Measurements from ENCODE around the gene ARHGEF39.

Gene ARHGEF39, protein sequence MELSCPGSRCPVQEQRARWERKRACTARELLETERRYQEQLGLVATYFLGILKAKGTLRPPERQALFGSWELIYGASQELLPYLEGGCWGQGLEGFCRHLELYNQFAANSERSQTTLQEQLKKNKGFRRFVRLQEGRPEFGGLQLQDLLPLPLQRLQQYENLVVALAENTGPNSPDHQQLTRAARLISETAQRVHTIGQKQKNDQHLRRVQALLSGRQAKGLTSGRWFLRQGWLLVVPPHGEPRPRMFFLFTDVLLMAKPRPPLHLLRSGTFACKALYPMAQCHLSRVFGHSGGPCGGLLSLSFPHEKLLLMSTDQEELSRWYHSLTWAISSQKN

DNA sequence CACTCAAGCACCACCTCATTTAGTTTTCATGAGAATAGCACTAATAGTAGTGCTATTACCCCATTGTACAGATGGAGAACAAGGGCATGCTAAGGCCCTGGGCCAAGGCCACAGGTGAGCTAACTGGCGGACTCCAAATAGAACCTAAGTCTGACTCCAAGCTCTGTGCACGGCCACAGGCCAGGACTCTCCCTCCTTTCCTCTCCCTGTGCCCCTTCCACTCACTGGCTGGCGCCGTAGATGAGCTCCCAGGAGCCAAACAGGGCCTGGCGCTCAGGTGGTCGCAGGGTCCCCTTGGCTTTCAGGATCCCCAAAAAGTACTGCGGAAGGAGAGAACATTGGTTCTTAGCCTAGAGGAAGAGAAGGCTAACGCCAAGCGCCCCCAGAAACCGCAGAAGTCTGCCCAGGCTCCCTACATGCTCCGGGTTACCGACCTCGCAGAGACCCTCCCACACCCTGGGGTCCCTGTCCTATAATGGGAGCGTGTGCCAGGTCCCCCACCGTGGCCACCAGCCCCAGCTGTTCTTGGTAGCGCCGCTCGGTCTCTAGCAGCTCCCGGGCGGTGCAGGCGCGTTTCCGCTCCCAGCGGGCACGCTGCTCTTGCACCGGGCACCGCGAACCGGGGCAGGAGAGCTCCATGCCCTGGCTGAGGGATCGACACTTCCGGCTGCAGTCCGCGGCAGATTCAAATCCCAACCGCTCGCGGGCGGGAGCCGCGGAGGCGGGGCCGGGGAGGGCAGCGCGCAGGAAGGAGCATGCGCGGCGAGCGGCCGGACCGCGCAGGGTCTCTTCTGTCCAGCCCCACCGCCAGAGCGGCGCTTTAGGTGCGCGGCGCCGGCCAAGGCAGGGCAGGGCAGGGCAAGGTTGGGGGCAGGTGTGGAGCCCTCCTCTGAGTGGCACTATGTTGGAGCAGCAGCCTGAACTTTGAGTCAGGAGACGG lies at the start of gene ARHGEF39:
ARHGEF39 (minus strand) TSS at position 665 of the 940 bp plus-strand sequence; CDS start at position 639, 26 bp downstream.
- no peaks in the 10 kb centered on the region for H3K27me3 ChIP-seq (replicated peaks; ENCODE audit: control insufficient read depth, insufficient read depth, low read length)
- peak; percentile 93 for DNase-seq (ENCODE audit: low read depth)
- H3K9me3 ChIP-seq (ENCODE audit: control insufficient read depth, low read length) = no peaks in the 10 kb centered on the region
- H3K9ac ChIP-seq (ENCODE audit: low read length) = peak within 1 kb of the TSS; percentile 85
- H3K4me3 ChIP-seq (ENCODE audit: low read length) = peak within 1 kb of the TSS; percentile 86
- H3K4me1 ChIP-seq (ENCODE audit: control insufficient read depth, insufficient read depth, low read length) = peaks cover 29% of the 10 kb centered on the region
- peaks cover 20% of the 10 kb centered on the region for H3K36me3 ChIP-seq (ENCODE audit: control insufficient read depth, insufficient read depth, low read length, severe bottlenecking)

DNA sequence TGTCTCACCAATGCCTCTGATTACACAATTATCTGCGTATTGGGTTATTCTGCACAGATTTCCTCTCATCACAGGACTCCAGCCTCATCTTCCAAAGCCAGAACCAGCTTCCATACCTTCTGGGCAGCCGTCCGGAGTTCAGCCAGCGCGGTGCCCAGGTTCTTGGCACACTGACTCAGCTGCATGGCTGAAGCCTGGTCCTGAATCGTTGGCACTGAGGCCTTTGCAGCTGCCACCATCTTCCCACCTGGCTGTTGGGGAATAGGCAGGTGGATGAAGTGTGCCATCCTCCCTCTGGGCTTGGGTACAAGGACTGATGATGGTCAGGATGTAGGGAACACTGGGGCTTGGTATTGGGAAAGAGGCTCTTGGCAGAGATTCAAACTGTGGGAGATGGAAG lies 49.1 kb upstream of the ARHGEF39 start:
- H3K9me3 ChIP-seq (ENCODE audit: control insufficient read depth, low read length) = no peaks in the 10 kb centered on the region
- DNase-seq (ENCODE audit: low read depth) = no peak
- H3K36me3 ChIP-seq (ENCODE audit: control insufficient read depth, insufficient read depth, low read length, severe bottlenecking) = peaks cover 96% of the 10 kb centered on the region
- H3K4me1 ChIP-seq (ENCODE audit: control insufficient read depth, insufficient read depth, low read length) = no peaks in the 10 kb centered on the region
- H3K9ac ChIP-seq (ENCODE audit: low read length) = no peak overlapping the region
- H3K27me3 ChIP-seq (replicated peaks; ENCODE audit: control insufficient read depth, insufficient read depth, low read length) = no peaks in the 10 kb centered on the region
- no peak overlapping the region for H3K4me3 ChIP-seq (ENCODE audit: low read length)

DNA sequence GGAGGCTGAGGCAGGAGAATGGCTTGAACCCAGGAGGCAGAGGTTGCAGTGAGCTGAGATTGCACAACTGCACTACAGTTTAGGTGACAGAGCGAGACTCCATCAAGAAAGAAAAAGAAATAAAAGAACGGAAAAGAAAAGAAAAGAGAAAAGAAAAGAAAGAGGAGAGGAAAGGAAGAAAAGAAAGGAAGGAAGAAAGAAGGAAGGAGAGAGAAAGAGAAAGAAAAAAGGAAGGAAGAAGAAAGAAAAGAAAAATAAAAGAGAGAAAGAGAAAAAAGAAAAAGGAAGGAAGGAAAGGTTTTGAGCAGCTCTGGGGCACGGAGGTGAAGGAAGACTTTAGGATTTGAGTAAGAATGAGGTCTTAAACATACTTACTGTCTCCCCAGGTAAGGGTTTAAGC lies 48.6 kb upstream of the ARHGEF39 start:
- Histone ChIP-seq H3K4me1 (ENCODE audit: control insufficient read depth, insufficient read depth, low read length) (no peaks in the 10 kb centered on the region), H3K9ac (ENCODE audit: low read length) (no peak overlapping the region), H3K36me3 (ENCODE audit: control insufficient read depth, insufficient read depth, low read length, severe bottlenecking) (peaks cover 96% of the 10 kb centered on the region), H3K27me3 (replicated peaks; ENCODE audit: control insufficient read depth, insufficient read depth, low read length) (no peaks in the 10 kb centered on the region), H3K9me3 (ENCODE audit: control insufficient read depth, low read length) (no peaks in the 10 kb centered on the region), H3K4me3 (ENCODE audit: low read length) (no peak overlapping the region)
- no peak for DNase-seq (ENCODE audit: low read depth)

DNA sequence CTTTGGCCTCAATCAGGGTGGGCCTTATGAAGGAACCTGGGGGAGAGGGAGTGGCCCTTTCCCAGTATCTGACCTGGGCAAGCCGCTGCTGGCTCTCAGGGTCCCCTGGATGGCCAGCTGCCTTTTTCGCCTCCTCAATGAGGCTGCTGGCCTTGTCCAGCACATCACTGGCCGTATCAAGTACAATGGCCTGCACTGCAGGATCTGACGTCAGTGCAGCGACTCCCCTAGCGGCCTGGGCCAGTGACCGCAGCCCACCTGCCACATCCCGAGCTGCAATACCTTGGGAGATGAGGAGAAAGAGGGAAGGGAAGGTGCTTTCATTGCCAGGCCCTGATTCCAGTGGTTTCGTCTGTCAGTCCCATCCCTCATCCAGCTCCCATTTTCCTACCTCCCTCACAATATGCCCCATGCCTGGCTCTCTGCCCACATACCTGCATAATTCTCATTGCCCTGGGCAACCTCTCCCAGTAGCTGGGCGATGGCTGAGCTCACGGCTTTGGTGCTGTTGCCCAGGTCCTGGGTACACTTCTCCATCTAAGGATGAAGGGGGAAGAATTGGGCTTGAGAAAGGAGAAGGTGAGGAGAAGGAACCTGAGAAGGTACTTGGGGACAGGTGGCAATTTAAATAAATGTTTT lies 47.9 kb upstream of the ARHGEF39 start:
- no peak overlapping the region for H3K9ac ChIP-seq (ENCODE audit: low read length)
- H3K36me3 ChIP-seq (ENCODE audit: control insufficient read depth, insufficient read depth, low read length, severe bottlenecking) = peaks cover 96% of the 10 kb centered on the region
- DNase-seq (ENCODE audit: low read depth) = no peak
- no peaks in the 10 kb centered on the region for H3K27me3 ChIP-seq (replicated peaks; ENCODE audit: control insufficient read depth, insufficient read depth, low read length)
- no peaks in the 10 kb centered on the region for H3K4me1 ChIP-seq (ENCODE audit: control insufficient read depth, insufficient read depth, low read length)
- H3K4me3 ChIP-seq (ENCODE audit: low read length) = no peak overlapping the region
- H3K9me3 ChIP-seq (ENCODE audit: control insufficient read depth, low read length) = no peaks in the 10 kb centered on the region

DNA sequence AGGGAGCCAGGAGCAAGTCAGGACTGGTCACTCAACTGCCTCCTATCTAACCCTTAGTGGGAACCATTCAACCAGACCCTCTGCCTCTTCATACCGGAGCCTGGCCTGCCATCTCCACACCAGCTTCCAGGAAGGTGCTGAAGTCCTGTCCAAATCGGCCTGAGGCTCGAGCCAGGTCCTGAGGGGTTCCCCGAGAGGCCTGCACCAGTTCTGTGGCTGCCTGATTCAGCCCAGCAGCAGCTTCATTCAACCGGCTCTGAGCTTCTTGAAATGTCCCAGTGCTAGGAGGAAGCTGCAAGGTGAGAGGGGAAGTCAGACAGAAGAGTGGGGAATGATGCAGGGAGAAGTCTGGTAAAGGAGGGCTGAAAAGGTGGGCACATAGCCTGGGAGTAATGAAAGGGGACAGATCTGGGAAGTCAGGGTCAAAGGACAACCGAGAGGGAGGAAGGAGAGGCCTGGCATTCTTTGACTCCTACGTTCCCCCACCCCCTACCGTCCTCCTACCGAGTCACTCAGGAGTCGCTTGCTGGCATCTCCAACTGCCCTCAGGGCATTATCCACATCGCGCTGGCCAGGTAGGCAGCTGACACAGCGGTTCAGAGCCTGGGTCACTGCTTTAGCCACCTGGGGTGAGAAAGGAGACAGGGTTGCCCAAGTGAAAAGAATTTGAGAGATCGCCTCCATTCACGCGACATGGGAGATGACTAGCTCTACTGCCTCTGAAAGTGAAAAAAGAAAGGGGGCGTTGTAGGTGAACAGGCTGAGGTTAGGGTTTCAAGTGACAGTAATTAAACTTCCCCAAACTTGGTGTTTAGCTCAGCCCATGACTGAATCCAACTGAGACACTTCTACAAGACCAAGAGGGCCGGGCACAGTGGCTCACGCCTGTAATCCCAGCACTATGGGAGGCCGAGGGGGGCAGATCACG lies 46.8 kb upstream of the ARHGEF39 start:
- Histone ChIP-seq H3K9me3 (ENCODE audit: control insufficient read depth, low read length) (no peaks in the 10 kb centered on the region), H3K27me3 (replicated peaks; ENCODE audit: control insufficient read depth, insufficient read depth, low read length) (no peaks in the 10 kb centered on the region), H3K4me1 (ENCODE audit: control insufficient read depth, insufficient read depth, low read length) (no peaks in the 10 kb centered on the region), H3K4me3 (ENCODE audit: low read length) (no peak overlapping the region), H3K9ac (ENCODE audit: low read length) (no peak overlapping the region), H3K36me3 (ENCODE audit: control insufficient read depth, insufficient read depth, low read length, severe bottlenecking) (peaks cover 96% of the 10 kb centered on the region)
- no peak for DNase-seq (ENCODE audit: low read depth)

DNA sequence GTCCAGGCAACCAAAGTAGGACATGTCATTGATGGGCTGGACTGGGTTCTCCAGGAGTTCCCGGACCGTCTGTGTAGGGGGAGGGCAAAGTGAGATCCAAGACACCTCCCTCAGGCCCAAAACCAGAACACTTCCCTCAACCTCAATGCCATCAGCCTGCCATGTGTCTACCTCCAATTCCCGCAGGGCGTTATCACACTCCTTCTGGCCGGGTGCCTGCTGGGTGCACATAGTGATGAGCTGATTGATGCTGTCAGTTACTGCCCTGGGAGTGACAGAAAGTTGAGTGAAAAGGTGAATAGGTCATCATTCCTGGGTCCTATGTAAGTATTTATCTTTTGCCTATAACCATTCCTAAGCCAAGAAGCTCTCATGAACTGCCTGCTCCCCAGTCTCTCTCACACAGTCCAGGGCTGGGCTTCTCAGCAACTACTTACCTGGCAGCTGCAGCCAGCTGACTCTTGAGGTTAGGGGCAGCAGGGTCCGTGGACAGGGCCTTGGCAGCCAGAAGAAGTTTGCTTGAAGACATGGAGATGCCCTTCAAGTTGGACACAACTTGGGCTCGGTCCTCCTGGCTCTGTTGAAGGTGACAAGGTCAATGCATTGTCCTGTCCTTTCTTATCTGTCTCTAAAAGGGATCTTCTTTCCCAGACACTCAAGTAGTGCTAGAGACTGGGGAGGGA lies 46.0 kb upstream of the ARHGEF39 start:
- Histone ChIP-seq H3K27me3 (replicated peaks; ENCODE audit: control insufficient read depth, insufficient read depth, low read length) (no peaks in the 10 kb centered on the region), H3K9me3 (ENCODE audit: control insufficient read depth, low read length) (no peaks in the 10 kb centered on the region), H3K4me3 (ENCODE audit: low read length) (no peak overlapping the region), H3K4me1 (ENCODE audit: control insufficient read depth, insufficient read depth, low read length) (no peaks in the 10 kb centered on the region), H3K9ac (ENCODE audit: low read length) (no peak overlapping the region), H3K36me3 (ENCODE audit: control insufficient read depth, insufficient read depth, low read length, severe bottlenecking) (peaks cover 96% of the 10 kb centered on the region)
- DNase-seq (ENCODE audit: low read depth) = no peak

DNA sequence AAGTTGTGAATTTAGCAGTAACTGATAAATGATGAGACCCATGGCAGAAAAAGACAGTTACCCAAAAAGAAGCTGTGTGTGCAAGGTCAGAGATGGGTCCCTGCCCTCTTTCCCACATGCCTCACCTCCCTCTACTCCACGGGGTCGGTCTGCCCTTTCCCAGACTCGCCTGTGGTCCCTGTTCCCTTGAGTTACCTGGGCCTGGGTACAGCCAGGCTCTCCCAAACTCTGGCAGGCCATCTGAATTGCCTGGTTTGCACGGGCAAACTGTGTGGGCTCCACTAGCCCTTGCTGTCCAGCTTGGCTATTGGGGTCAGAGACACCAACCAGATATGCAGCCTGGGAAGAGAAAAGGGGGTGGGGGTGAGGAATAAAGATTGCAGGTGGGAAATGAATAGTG lies 43.2 kb upstream of the ARHGEF39 start:
- no peaks in the 10 kb centered on the region for H3K4me1 ChIP-seq (ENCODE audit: control insufficient read depth, insufficient read depth, low read length)
- no peak overlapping the region for H3K4me3 ChIP-seq (ENCODE audit: low read length)
- peaks cover 96% of the 10 kb centered on the region for H3K36me3 ChIP-seq (ENCODE audit: control insufficient read depth, insufficient read depth, low read length, severe bottlenecking)

DNA sequence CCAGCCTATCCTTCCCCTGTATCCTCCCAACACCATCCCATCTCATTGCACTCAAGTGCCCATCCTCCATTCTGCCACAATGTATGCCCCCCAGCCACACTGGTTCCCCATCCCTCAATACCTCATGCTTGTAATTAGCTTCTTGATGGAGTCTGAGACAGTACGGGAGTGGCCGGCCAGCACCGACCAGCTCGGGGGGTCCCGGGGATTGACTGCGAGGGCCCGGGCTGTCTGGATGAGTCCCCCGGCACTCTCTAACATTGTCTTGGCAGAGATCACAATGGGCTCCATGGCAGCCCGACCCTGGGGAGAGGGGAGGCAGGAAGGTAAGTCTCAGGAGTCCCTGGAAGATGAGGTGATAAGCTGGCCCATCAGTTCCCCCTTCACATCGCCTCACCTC lies 42.0 kb upstream of the ARHGEF39 start:
- Histone ChIP-seq H3K36me3 (ENCODE audit: control insufficient read depth, insufficient read depth, low read length, severe bottlenecking) (peaks cover 94% of the 10 kb centered on the region), H3K27me3 (replicated peaks; ENCODE audit: control insufficient read depth, insufficient read depth, low read length) (no peaks in the 10 kb centered on the region), H3K4me3 (ENCODE audit: low read length) (no peak overlapping the region), H3K9ac (ENCODE audit: low read length) (no peak overlapping the region), H3K9me3 (ENCODE audit: control insufficient read depth, low read length) (no peaks in the 10 kb centered on the region), H3K4me1 (ENCODE audit: control insufficient read depth, insufficient read depth, low read length) (no peaks in the 10 kb centered on the region)
- DNase-seq (ENCODE audit: low read depth) = no peak

More for the DNA sequence above, 43.2 kb upstream of the ARHGEF39 start:
- no peaks in the 10 kb centered on the region for H3K27me3 ChIP-seq (replicated peaks; ENCODE audit: control insufficient read depth, insufficient read depth, low read length)
- H3K9ac ChIP-seq (ENCODE audit: low read length) = no peak overlapping the region
- no peak for DNase-seq (ENCODE audit: low read depth)
- H3K9me3 ChIP-seq (ENCODE audit: control insufficient read depth, low read length) = no peaks in the 10 kb centered on the region

DNA sequence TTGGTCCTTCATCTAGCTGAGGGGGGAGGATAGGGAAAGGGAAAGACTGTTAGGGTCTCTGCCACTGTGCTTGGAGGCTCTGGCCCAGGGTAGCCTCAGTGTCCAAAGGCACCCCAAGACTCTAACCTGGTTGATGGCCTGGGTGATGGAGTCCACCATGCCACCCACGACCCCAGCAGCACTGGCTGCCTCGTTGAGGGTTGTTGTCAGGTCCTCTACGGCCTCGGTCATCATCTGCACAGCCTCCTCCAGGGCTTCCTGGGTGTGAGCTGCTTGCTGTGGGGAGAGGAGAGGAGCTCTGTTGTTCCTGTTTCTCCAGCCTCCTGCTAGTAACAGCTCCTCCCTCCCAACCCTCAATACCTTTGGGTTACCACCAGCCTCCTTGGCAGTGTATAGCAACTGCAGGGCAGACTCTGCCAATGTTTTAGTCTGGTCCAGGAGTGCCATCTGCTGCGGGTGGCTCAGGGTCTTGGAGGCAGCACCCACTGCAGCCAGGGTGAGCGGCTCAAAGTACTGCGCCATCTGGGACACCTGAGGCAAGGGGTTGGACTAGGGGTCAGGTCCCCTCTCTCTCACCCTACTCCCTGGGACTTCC lies 40.9 kb upstream of the ARHGEF39 start:
- H3K36me3 ChIP-seq (ENCODE audit: control insufficient read depth, insufficient read depth, low read length, severe bottlenecking) = peaks cover 94% of the 10 kb centered on the region

DNA sequence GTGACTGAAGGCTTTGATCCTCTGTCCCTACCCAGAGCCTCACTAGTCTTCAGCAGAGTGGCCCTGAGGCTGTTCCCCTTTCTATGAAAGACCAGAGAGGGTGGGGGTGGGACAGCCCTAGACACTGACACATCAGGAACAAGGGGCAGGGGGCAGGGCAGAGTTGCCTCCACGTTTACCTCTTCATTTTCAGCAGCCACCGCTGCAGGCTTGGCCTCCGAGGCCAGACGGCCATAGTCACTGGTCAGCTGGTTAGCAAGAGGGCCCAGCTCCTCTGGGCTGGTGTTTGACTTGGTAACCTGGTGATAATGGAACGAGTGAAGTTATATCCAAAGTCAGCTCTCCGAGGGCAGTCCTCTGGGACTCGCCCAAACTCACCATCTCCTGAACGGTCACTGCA lies 40.4 kb upstream of the ARHGEF39 start:
- Histone ChIP-seq H3K4me3 (ENCODE audit: low read length) (no peak overlapping the region), H3K4me1 (ENCODE audit: control insufficient read depth, insufficient read depth, low read length) (no peaks in the 10 kb centered on the region), H3K36me3 (ENCODE audit: control insufficient read depth, insufficient read depth, low read length, severe bottlenecking) (peaks cover 94% of the 10 kb centered on the region), H3K9ac (ENCODE audit: low read length) (no peak overlapping the region), H3K27me3 (replicated peaks; ENCODE audit: control insufficient read depth, insufficient read depth, low read length) (no peaks in the 10 kb centered on the region), H3K9me3 (ENCODE audit: control insufficient read depth, low read length) (no peaks in the 10 kb centered on the region)
- DNase-seq (ENCODE audit: low read depth) = no peak

More for the DNA sequence above, 40.9 kb upstream of the ARHGEF39 start:
- no peak overlapping the region for H3K4me3 ChIP-seq (ENCODE audit: low read length)
- no peaks in the 10 kb centered on the region for H3K4me1 ChIP-seq (ENCODE audit: control insufficient read depth, insufficient read depth, low read length)
- DNase-seq (ENCODE audit: low read depth) = no peak
- H3K9me3 ChIP-seq (ENCODE audit: control insufficient read depth, low read length) = no peaks in the 10 kb centered on the region
- no peaks in the 10 kb centered on the region for H3K27me3 ChIP-seq (replicated peaks; ENCODE audit: control insufficient read depth, insufficient read depth, low read length)
- H3K9ac ChIP-seq (ENCODE audit: low read length) = no peak overlapping the region
